HepG2 (cell line): ENCODE data around the gene ACP2. TPM values are rescaled to one million over a fixed set of nuclear protein-coding genes. Genes with fewer than 3 reads are reported as not detected.
A peak's percentile ranks its signal among the peaks of the same experiment; 100 is the strongest.

Experiments used
- BCL6 ChIP-seq: IDR thresholded peaks from 2 replicates; pipeline ENCODE4 v1.6.1; 2016; ENCODE audit warnings: missing genetic modification reagents, missing compliant biosample characterization
- CBX1 ChIP-seq: IDR thresholded peaks from one replicate; pipeline ENCODE4 v1.6.1; 2016; ENCODE audit warnings: antibody characterized with exemption, low read depth
- EED ChIP-seq: sonication (generic); formaldehyde crosslinking; IDR thresholded peaks from 2 replicates; pipeline ENCODE4 v1.5.0; 2020; ENCODE audit warnings: mild to moderate bottlenecking, missing genetic modification reagents
- FOXO1 ChIP-seq: sonication (generic); formaldehyde crosslinking; IDR thresholded peaks from 2 replicates; pipeline ENCODE4 v1.4.0; 2020; ENCODE audit warnings: missing genetic modification reagents
- HDAC2 ChIP-seq: sonication (generic); formaldehyde crosslinking; IDR thresholded peaks from 2 replicates; pipeline ENCODE4 v1.4.0; 2020; ENCODE audit warnings: missing genetic modification reagents
- HOXA5 ChIP-seq: sonication (generic); formaldehyde crosslinking; IDR thresholded peaks from 2 replicates; pipeline ENCODE4 v1.4.0; 2020; ENCODE audit warnings: missing genetic modification reagents
- JUNB ChIP-seq: sonication (generic); formaldehyde crosslinking; IDR thresholded peaks from 2 replicates; pipeline ENCODE4 v1.8.0; 2022; ENCODE audit warnings: missing genetic modification reagents, mild to moderate bottlenecking, borderline replicate concordance
- NR1H2 ChIP-seq: sonication (generic); formaldehyde crosslinking; IDR thresholded peaks from 2 replicates; pipeline ENCODE4 v1.8.1; 2022; ENCODE audit warnings: low read depth, missing genetic modification reagents, borderline replicate concordance
- RFX3 ChIP-seq: IDR thresholded peaks from 2 replicates; pipeline ENCODE4 v1.6.1; 2016; ENCODE audit warnings: missing biosample characterization, missing genetic modification reagents
- RXRB ChIP-seq: IDR thresholded peaks from 2 replicates; pipeline ENCODE4 v1.6.1; 2016; ENCODE audit warnings: borderline replicate concordance, missing genetic modification reagents, missing compliant biosample characterization
- TARDBP ChIP-seq: sonication (generic); formaldehyde crosslinking; IDR thresholded peaks from 2 replicates; pipeline ENCODE4 v1.8.0; 2022; ENCODE audit warnings: mild to moderate bottlenecking, missing genetic modification reagents
- TBL1XR1 ChIP-seq: fragments of 150-350 bp; IDR thresholded peaks from 2 replicates; pipeline ENCODE4 v1.6.1; 2014; ENCODE audit warnings: borderline replicate concordance, low read length; ENCODE audit not compliant: partially characterized antibody
- ZFP36 ChIP-seq: fragments of 150-350 bp; IDR thresholded peaks from 2 replicates; pipeline ENCODE4 v1.6.1; 2018; ENCODE audit warnings: borderline replicate concordance, low read length, low read depth; ENCODE audit not compliant: partially characterized antibody
- ZNF251 ChIP-seq: sonication (generic); formaldehyde crosslinking; IDR thresholded peaks from 2 replicates; pipeline ENCODE4 v1.9.0; 2021; ENCODE audit warnings: mild to moderate bottlenecking, missing genetic modification reagents
- ZNF253 ChIP-seq: sonication (generic); formaldehyde crosslinking; IDR thresholded peaks from 2 replicates; pipeline ENCODE4 v1.8.0; 2022; ENCODE audit warnings: mild to moderate bottlenecking, missing genetic modification reagents, borderline replicate concordance
- ZNF292 ChIP-seq: sonication (generic); formaldehyde crosslinking; IDR thresholded peaks from 2 replicates; pipeline ENCODE4 v1.8.1; 2022; ENCODE audit warnings: mild to moderate bottlenecking, low read depth, missing genetic modification reagents, borderline replicate concordance
- ZNF441 ChIP-seq: sonication (generic); formaldehyde crosslinking; IDR thresholded peaks from 2 replicates; pipeline ENCODE4 v1.7.0; 2021; ENCODE audit warnings: missing genetic modification reagents, borderline replicate concordance
- ZNF577 ChIP-seq: sonication (generic); formaldehyde crosslinking; IDR thresholded peaks from 2 replicates; pipeline ENCODE4 v1.4.0; 2020; ENCODE audit warnings: mild to moderate bottlenecking, low read depth, missing genetic modification reagents, borderline replicate concordance
- ZNF589 ChIP-seq: sonication (generic); formaldehyde crosslinking; conservative IDR thresholded peaks from 2 replicates; pipeline ENCODE4 v1.8.0; 2022; ENCODE audit warnings: mild to moderate bottlenecking, moderate library complexity, missing genetic modification reagents
- ZNF615 ChIP-seq: sonication (generic); formaldehyde crosslinking; IDR thresholded peaks from 2 replicates; pipeline ENCODE4 v1.5.0; 2020; ENCODE audit warnings: mild to moderate bottlenecking, missing genetic modification reagents, borderline replicate concordance
- ZNF782 ChIP-seq: sonication (generic); formaldehyde crosslinking; IDR thresholded peaks from 2 replicates; pipeline ENCODE4 v1.4.0; 2020; ENCODE audit warnings: missing genetic modification reagents, mild to moderate bottlenecking, borderline replicate concordance
- ZSCAN25 ChIP-seq: sonication (generic); formaldehyde crosslinking; IDR thresholded peaks from 2 replicates; pipeline ENCODE4 v1.8.0; 2022; ENCODE audit warnings: mild to moderate bottlenecking, missing genetic modification reagents
- polyA plus RNA-seq, 8 experiments: library from polyadenylated mRNA; depleted of rRNA in 3 of 8; stranded (reverse) in 7 of 8; unstranded in 1 of 8; fragments of >200 nt; fragmentation: Illumina TruSeq in 4 of 8; extraction: Trizol in 4 of 8; gene quantifications; 2 replicates each; pipeline versions ENCODE4 v1.2.1 to v1.2.3, GENCODE V29; 2011 to 2016; ENCODE audit warnings: low read depth in 4 of 8, missing spikeins in 1 of 8, mixed read lengths in 1 of 8; ENCODE audit not compliant: insufficient read depth in 1 of 8
- total RNA-seq, 5 experiments: library from RNA; depleted of rRNA; stranded (reverse); fragments of >200 nt; fragmentation: Illumina TruSeq; extraction: Trizol; gene quantifications; 2 replicates each; pipeline ENCODE4 v1.2.3, GENCODE V29; 2016; ENCODE audit warnings: low read depth in 1 of 5
- TF ChIP-seq, protein P1 (sequence below): IDR thresholded peaks from 2 replicates; pipeline ENCODE4 v1.6.1; 2016; ENCODE audit warnings: missing compliant biosample characterization, missing genetic modification reagents, borderline replicate concordance
- TF ChIP-seq, protein P2 (sequence below): sonication (generic); formaldehyde crosslinking; IDR thresholded peaks from 2 replicates; pipeline ENCODE4 v1.4.0; 2020; ENCODE audit warnings: low read depth, missing genetic modification reagents

Gene ACP2
- total and polyA plus RNA-seq, 2 of the 13 experiments (the other 11 are each of a cell fraction or from before 2014, with no cell fraction given), result 17.7 to 20.2 TPM

DNA sequence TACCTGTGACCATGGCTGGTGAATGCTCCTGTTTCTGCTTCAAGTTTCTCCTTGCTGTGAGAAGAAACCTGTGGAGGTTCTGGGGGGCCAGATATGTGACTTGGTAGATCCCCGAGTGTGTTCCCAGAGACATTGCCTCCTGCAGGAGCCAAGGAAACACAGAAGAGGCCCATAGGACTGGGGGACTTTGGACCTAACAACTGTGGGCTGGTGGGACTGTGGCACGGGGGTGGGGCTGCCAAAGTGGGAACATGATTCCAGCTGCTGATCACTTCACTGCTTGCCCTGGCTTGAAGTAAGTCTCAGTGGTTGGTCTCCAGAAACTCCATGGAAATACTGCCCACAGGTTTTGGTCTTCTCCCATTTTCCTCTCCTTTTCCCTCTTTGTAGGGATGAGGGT lies 5.0 kb upstream of the ACP2 start (continued):
- TF ChIP-seq ZNF253 (CRISPR knock-in tag) (no peak), RXRB (CRISPR knock-in tag) (peak; percentile 77), ZFP36 (no peak), ZNF292 (no peak), ZSCAN25 (CRISPR knock-in tag) (no peak), EED (CRISPR knock-in tag) (no peak), JUNB (CRISPR knock-in tag) (no peak), ZNF251 (no peak), RFX3 (no peak), ZNF782 (CRISPR knock-in tag) (no peak), FOXO1 (CRISPR knock-in tag) (no peak), TARDBP (no peak; the same call in 1 of the 2 replicates), ZNF589 (CRISPR knock-in tag) (no peak), HOXA5 (no peak), BCL6 (no peak), ZNF441 (no peak), ZNF615 (no peak), HDAC2 (no peak; the same call in 1 of the 2 replicates), NR1H2 (CRISPR knock-in tag) (no peak), ZNF577 (CRISPR knock-in tag) (no peak), CBX1 (no peak), TBL1XR1 (no peak)
- TF ChIP-seq, protein P1, sequence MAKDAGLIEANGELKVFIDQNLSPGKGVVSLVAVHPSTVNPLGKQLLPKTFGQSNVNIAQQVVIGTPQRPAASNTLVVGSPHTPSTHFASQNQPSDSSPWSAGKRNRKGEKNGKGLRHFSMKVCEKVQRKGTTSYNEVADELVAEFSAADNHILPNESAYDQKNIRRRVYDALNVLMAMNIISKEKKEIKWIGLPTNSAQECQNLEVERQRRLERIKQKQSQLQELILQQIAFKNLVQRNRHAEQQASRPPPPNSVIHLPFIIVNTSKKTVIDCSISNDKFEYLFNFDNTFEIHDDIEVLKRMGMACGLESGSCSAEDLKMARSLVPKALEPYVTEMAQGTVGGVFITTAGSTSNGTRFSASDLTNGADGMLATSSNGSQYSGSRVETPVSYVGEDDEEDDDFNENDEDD (CRISPR knock-in tag), result no peak
- TF ChIP-seq, protein P2, sequence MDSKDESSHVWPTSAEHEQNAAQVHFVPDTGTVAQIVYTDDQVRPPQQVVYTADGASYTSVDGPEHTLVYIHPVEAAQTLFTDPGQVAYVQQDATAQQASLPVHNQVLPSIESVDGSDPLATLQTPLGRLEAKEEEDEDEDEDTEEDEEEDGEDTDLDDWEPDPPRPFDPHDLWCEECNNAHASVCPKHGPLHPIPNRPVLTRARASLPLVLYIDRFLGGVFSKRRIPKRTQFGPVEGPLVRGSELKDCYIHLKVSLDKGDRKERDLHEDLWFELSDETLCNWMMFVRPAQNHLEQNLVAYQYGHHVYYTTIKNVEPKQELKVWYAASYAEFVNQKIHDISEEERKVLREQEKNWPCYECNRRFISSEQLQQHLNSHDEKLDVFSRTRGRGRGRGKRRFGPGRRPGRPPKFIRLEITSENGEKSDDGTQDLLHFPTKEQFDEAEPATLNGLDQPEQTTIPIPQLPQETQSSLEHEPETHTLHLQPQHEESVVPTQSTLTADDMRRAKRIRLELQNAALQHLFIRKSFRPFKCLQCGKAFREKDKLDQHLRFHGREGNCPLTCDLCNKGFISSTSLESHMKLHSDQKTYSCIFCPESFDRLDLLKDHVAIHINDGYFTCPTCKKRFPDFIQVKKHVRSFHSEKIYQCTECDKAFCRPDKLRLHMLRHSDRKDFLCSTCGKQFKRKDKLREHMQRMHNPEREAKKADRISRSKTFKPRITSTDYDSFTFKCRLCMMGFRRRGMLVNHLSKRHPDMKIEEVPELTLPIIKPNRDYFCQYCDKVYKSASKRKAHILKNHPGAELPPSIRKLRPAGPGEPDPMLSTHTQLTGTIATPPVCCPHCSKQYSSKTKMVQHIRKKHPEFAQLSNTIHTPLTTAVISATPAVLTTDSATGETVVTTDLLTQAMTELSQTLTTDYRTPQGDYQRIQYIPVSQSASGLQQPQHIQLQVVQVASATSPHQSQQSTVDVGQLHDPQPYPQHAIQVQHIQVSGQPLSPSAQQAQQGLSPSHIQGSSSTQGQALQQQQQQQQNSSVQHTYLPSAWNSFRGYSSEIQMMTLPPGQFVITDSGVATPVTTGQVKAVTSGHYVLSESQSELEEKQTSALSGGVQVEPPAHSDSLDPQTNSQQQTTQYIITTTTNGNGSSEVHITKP (CRISPR knock-in tag), result no peak
